HG02798 (cell line): ENCODE measurements around the gene AMBRA1.

Source experiments
- ATAC-seq: cut with Tn5 transposase; IDR thresholded peaks from one replicate; pipeline ENCODE4 v1.9.1; 2021; ENCODE audit warnings: mild to moderate bottlenecking; ENCODE audit not compliant: unreplicated experiment, poor library complexity

The AMBRA1 gene

DNA sequence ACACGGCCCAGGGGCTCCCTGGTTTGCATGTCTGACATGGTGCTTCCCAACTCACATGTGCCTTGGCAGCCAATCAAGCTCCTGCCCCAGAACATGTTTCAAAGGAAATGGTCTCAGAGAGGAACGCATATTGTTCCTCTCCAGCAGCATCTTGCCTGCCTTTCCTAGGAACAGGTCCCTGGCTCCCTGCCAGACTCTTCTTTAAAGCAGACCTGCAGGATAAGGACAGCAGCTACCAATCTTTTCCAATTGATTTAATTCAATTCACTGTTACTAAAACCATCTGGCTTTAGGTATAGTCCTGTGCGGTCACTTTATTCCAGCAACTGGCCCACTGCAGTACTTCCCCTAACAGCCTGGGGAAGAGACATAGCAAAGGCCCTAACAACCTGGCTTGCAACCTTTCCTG, 79.9 kb downstream of the AMBRA1 start:
- ATAC-seq, result no peak

DNA sequence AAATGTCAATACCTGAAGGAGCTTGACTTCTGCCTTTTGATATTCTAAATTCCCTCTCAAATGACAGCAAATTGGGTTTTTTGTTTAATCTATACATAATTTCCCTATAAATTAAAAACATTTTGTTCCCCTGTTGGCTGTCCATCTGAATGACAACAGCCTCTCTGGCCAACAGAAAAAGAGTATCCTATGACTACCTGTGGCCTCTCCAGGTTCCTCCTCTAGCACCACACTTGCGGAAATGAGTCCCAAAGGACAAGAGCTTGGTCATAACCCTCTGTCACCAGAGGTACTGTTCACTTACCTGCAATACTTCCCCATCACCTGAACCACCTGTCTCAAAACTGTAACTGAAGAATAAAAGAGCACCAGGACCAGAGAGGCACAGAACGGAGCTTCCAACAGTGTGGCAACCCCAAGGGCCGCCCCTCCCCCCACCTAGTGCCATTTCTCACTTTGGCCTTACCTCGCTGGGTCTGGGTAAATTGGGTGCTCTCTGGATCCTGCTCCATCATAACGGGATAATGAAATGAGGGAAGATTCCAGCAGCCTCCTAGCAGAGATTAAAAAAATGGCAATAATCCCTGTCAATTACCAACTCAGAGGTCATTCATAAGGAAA, 81.5 kb downstream of the AMBRA1 start:
- no peak for ATAC-seq

DNA sequence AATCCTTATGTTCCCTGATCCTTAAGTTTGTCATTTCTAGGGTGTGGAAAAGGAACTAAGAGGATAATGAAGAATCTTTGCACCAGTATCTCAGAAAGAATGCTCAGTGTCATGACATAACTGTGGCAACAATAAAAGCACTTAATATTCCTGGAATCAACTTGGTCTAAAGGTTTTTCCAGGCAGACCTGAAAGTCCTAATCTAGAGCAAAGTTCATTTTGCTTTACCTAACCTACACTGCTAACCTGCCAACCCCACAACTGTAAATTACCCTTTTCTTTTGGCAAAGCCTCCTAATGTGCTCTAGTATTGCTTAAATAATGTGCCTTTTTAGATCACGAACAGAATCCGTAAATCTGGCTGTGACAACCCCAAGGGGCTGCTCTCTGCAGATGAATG, 82.5 kb downstream of the AMBRA1 start:
- ATAC-seq, result no peak

DNA sequence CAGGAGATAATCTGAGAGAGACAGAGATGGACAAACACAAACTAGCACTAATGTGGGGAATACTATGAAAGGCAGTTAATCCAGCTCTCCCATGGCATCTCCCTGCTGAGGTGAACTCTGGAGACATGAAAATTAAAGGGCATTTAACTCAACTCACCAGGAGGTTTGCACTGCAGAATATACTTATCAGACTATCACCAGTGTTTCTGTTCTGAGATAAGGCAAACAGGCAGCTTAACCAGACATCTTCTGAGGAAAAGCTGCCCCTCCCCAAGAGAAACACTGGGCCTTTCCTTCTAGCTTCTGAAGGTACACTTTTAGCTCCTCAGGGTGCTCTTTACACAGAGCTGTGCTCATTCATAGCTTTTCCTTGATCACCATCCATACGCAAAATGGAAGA, 85.5 kb downstream of the AMBRA1 start:
- ATAC-seq, result no peak

DNA sequence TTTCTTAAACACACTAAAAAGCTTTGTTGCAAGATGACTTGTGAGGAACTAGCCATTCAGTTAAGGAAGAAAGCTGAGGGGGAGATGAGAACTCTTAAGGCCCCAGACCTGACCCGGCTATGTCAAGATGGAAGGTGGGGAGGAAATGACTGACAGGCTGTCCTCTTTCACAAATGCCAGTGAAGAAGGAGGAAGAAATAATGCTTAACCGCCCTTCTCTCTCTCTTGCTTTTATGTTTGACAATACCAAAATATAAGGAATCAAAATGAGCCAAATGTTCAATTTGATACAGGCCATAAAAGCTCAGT, 87.4 kb downstream of the AMBRA1 start:
- no peak for ATAC-seq

DNA sequence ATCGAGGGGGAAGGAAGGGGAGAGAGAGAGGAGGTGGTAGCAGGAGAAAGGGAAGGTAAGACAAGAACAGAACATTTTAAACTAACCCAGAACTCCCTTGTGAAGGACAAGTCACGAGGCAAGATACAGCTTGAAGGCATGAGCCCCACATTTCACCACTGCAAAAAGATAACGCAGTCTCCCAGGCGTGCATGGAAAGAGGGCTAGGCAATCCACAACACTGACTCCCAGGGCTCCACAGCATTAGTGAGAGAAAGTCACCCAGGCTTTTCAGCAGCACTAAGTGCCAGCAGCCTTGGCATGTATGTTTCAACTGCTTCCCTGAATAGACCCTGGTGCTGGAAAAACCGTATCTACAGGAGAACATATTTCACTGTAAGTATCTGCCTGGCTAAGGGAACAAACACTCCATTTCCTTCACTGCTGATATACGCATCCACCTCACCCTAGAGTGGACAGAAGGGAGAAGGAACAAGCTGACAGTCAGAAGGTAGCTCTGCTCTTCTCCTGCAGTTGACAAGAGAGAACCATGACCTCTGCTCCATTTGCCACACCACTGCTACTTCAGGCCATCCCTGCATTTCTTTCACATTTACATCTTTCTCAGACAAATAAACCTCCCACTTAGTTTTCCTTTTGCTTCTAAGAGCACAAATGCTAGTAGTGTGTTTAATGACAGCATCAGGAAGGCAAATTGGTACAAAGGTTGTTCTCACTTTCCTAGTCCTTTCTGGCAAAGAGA, 87.9 kb downstream of the AMBRA1 start:
- no peak for ATAC-seq

DNA sequence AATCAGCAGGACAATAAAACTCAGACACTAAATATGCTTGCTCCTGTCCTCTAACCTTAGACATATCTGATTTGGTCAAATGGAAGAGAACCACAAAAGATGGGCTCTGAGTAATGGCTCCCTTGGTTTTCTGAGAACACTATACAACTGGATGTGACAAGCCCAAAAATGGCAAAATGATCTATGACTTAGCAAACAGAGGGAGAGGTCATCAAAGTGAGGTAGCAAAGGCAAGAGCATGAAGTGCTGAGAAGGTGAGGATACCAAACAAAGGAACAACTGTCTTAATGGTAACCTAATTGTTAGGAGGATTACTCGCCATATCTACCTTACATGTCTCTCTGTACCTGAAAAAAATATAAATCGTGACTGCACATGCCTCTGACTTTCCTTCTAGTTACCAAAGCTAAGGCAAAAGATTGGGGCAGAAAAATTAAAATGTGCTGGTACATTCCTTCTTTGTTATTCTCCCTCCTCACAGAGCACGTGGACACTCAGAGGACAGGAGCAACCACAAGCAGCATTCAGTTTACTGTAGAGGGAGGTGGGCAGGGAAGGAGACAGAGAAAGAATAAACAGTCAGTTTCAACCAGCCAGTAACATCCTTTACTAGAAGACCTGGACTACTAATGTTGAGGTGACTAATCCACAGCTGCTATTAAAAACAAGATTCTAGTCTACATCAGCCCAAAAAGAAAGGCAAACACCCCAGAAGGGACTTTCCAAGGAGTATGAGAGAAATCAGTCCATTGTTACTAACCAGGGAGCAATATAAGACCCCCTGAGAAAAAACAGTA, 88.8 kb downstream of the AMBRA1 start:
- no peak for ATAC-seq

DNA sequence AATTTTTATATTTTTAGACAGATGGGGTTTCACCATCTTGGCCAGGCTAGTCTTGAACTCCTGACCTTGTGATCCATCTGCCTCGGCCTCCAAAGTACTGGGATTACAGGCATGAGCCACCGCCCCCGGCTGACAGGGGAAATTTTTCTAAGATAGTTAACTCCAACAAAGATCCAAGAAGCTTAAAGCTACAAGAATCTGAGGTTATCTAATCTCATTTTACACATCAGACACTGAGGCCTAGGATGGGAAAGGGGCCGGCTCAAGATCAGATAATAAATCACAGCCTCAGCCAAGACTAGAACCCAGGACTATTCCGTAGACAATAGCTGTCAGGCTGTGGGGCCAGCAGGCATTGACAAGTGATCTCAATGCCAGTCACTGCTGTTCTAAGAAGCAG, 94.0 kb downstream of the AMBRA1 start:
- ATAC-seq, result no peak

DNA sequence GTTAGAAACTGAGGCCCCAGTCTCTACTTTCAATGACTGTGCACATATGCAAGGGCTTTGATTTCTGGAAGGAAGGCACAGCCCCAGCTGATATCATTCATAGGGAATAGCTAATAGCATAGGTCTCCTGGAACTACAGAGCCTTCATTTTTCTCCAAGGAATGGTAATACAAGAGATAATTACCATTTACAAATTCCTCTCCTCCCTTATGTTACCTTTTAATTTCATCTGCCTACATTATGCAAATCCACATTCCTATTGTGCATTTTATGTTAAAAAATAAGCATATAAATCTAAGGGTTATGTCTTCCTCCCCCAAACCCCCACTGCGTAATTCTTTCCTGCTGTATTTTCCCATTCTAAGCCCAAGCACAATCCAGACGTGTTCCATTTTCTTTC, 94.9 kb downstream of the AMBRA1 start:
- no peak for ATAC-seq

DNA sequence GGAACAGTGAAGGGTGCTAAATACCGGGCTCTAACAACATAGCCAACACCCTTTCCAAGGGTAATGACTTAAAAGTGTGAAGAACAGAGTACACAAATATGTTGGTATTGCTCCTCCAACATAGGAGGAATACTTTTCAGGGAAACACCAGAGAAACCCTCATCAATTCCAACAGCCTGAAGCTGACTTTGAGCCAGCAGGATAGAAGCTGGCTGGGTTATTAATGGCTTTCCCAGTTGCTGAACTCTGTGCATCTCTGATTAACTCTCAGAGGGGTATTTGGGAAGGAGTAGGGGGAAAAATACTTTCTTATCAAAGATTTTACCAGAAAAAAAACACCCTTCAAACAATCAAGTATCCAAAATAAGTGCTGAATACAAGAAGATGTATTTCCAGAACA, 95.6 kb downstream of the AMBRA1 start:
- no peak for ATAC-seq

DNA sequence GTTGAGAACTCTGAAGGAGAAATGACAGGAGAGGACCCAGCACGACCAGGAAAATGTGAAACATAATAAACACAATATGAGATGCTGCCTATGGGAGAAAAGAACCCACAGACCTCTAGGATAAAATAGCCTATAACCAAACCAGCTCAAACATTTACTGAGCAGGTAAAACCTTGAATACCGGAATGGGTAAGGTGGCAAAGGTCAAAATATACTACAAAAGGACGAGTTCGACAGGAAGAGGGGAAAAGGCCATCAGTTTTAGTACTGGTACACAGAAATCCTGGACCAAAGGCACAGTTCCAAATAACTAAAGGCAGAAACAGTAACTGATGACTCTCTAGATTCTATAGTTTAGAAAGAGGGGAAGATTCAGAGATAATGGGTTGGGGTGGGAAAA, 96.3 kb downstream of the AMBRA1 start:
- no peak for ATAC-seq

DNA sequence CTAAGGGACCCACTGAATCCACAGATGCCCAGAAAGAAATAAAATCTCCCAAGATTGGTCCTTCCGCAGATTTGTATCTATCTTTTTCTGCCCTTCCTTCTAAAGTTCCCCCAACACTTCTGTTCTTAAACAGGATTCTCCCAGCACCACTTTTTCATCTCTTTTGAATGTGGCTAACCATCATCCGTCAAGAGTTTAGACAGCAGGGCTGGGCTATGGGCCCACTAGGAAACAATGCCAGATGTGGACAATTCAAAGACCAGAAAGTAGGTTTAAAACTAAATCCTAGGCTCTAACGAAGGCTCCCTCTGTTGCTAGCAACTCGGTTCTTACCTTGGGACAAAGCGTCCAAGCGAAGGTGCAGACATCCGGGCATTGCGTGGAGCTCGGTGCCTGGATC, 100.0 kb downstream of the AMBRA1 start:
- ATAC-seq, result no peak

DNA sequence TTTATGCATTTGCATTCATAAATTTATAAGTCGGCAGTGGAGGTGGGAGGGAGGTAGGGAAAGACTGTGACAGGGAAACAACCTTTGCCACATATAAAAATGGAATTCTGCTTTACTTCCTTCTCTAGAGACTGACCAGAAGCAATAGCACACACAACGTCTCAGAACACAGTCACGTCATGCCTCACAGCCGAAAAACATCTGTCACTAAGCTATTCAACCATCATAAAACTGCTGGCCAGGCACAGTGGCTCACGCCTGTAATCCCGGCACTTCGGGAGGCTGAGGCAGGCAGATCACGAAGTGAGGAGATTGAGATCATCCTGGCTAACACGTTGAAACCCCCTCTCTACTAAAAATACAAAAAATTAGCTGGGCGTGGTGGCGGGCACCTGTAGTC, 101.3 kb downstream of the AMBRA1 start:
- no peak for ATAC-seq

DNA sequence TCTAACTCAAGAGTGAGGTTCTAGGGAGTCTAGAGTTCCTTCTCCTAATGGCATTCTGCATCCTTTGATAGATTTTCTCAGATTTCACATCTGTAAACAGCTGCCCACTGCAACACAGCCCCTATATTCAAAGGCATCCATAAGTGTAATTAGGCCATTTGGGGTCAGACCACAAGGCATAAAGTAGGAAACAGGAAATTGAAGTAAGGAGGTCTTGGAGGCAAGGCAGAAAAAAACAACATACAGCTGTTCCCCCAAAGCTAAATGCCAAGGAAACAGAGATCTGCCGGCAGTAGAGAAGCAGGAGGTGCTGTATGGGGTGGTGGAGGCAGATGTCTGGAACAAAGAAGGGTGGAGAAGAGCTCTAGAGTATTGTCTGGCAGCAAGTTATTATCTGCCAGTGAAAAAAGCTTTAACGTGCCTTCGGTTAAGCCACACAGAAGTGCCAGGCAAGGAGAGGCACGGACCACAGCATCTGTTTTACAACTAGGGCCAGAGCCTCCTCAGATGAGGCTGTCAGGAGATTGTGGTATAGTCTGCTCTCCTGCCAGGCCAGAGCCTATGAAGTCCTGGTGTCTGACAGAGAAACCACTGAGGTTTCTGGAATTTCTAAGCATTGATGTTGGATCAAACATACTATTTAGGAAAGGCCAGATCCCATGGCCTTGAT, 102.0 kb downstream of the AMBRA1 start:
- no peak for ATAC-seq

DNA sequence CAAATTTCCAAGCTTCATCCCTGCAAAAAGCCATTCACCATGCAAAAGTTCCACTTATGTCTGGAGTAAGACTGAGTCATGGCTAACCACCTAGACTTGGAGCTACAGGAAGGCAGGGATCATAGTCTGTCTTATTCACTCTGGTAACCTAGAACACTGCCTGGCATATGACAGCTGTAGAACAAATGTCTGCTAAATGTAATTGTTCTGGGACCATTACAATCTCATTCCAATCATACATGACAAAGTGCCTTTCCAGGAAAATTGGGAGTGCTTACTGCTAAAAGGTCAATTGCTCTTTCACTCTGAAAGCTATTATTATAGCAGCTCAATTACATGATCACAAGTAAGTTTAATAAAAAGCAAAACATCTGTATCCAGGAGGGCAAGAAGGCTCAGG, 103.2 kb downstream of the AMBRA1 start:
- no peak for ATAC-seq

DNA sequence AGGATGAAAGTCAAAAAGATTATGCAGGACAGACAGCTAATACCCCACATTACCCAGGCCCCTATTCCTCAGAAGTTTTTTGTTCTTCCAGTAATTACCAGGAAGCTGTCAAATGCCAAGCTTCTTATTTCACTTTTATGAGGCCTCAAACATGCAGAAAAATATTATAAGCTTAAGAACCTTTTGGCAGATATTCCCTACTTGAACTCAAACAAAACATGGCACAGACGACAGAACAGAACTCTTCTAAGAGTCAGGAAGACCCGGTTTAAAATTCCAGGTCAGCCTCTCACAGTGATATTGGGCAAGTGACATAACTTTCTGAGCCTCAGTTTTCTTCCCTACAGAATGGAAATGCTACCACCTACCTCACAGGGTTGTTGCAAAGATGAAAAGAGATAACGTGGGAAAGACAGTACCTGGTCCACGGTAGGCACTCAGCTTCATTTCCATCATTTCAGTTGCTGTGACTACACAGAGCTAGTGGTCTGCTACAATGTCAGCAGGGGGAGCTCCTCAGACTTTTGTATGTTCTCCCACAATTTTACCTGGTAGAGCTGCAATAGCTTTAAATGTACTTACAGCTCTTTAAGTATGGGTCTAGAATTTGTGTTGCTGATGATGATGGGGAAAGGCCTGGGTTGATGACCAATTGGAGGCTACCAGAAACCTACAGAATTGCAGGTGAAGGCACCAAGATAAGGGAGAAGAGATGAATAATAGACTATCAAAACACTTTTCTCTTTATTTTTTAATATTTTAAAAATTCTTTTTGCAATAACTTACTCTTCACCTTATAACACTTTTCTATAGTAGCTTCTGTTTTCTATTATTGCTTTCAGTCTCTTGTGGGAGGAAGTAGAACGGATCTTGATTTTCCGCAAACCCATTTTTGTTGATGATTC, 103.9 kb downstream of the AMBRA1 start:
- no peak for ATAC-seq

DNA sequence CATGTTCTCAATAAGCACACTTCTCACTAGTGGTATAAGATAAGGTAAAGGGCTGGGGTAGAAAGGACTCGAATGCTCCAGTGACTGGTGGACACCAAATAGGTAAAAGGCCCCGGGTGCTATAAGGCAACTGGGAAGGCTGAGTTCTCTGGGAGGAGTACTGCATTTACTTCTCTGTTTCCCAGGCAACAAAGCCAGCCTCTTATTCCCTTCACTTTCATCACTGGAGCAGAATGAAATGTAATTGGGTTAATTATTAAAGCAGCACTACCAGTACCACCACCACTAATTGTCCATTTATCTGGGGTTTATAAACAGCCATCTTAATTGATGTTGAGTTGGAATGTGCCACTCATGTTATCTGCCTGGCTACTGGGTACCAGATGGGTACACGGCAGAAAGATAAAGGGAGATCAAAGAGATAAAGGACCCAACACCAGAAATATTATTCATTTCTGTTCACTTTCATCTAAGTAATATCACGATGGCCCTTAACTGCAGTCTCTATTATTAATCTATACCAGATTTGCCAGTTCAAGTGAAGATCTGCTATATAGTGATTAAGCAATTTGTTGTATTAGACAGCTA, 107.9 kb downstream of the AMBRA1 start:
- no peak for ATAC-seq

DNA sequence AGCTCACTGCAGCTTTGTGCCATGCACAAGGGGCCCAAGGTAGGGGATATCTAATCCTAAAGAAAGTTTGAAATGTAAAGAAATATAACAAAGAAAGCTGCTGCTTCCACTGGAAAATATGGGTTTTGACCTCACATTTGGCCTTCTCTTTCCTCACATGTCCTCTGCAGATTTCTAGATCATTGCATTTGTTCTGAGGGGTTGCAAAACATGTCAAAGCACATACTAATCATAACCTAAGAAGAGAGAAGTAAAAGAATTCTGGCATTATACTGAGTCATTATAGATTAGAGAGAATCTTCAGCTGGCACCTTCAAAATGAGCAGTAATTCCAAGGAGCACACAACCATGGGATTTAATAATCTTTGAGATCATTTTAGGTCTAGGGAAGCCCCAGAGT, 109.7 kb downstream of the AMBRA1 start:
- no peak for ATAC-seq

DNA sequence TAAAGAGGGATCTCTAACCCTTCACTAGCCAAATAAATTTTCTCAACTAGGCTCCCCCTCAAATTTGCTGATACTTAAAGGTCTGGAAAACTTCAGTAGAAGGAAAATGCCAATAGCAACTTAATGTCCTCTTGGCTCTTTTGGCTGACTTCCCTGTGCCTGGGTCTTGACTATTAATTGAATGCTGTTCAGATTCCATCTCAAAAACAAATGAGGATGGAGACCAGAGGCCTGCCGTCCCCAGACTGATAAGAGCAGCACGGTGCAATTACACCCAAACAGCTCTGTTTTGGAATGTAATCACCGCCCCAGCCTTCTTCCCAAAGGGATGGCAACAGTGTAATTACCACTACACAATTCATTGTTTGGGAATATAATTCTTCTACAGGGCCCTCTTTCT, 112.9 kb downstream of the AMBRA1 start:
- no peak for ATAC-seq
